Non-pigmented ciliary epithelial cell (primary cell): ENCODE data around the gene RASGRP1.
"Not testable (repeated sequence)": the region's sequence is repeated elsewhere in the genome, so short reads cannot be mapped to it uniquely, and the experiment has no call there.

Source experiments
- DNase-seq: peaks from one replicate; pipeline ENCODE4 v3.0.0-alpha.2; 2010; ENCODE audit warnings: low read depth

RASGRP1 gene

DNA sequence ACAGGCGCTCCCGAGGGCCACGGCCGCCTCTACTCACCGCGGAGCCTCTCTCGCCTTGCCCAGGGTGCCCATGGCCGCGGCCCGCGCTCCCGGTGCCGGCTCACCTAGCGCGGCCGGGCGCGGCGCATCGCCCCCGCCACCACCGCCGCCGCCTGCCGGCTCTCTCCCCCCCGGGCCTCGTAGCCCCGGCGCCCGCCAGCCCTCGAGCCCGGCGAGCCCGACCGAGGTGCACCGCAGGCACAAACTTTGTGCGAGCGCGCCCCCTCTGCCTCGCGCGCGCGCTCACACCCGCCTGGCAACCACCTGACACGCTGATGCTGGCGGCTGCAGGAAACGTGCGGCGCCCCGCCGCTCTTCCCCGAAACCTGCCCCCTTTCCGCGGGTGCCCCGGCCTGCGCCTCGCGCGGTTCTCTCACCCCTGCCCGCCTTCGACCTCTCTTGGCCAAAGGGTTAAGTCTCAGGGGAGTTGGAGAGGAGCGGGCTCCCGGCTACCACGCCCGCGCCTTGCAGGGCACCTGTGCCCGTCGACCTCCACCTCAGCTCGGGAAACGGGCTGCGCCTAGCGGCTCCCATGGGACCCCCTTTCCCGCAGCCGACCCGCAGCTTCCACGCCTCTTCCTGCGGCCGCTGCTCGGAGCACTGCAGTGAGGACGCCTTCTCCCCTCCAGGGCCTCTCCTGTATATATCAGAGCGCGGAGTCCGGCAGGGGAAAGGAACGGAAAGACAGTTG, at the start of gene RASGRP1:
Gene RASGRP1, minus strand, starts transcription at position 258 of the 730 bp plus-strand sequence. Its CDS starts 186 bp downstream, at position 72.
- DNase-seq, result no peak

DNA sequence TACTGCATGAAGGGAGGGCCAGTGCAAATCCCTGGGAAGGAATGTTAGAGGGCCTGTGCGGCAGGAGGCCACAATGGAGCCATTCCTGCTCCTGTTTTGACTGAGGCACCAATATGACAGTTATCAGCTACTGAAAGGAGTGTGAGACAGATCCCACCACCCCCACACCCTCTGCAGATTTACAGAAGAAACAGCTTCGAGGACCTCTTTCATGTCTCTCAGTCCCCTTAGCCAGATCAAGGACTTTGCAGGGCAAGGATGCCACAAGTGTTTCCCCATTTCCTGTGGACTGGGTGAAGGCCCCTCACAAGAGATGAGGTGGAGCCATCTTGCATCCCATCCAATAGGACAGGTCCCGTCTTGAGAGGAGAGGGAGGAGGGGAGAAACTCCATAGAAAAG, 48.5 kb upstream of the RASGRP1 start:
- DNase-seq, result no peak

DNA sequence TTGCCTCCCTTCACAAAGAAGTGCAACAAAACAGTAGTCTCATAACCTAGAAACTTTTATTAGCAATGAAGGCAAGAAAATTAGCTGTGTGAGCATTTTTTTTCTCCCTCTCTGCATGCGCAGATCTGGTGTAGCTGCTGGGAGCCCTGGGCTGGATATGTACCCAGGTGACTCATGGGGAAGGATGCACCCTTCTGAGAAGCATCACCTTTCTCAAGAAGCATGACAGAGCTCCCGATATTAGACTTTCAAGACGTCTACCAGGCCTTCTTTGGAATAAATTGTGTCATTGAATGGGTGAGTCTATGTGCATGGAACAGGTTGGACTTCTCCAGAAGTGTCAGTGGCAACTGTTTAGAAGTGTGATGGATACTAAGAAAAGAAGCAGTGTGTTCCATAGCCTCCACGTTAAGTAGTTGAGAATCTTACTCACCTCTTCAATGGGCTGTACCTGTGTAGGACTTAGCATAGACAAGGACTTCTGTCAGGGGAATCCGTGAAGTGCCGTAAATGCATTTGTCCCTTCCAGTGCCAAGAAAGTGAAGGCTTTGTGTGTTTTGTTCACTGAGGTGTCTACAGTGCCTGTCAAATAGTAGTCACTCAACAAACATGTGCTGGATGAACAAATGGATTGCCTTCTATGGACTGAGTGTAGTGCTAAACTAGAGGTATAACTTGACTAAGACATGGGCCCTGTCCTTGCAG, 47.7 kb upstream of the RASGRP1 start:
- DNase-seq, result no peak

DNA sequence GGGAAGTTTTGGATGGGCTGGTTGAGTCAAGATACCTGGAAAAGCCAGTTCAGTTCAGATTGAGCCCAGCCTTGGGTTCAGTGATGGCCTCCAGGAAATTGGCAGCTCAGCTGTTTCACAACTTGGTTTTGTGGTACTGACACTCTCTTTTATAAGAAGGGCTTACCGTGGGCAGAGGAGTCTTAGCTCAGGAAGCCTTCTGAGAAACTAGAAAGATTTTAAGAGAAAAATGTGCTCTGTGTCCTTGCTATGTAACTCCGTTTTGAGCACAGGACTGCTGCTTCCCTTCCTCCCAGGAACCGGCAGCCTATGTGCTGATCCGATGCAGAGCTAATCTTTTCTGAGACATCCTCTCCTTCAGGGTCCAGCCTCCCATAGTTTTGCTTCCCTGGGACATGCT, 46.6 kb upstream of the RASGRP1 start:
- DNase-seq, result no peak

DNA sequence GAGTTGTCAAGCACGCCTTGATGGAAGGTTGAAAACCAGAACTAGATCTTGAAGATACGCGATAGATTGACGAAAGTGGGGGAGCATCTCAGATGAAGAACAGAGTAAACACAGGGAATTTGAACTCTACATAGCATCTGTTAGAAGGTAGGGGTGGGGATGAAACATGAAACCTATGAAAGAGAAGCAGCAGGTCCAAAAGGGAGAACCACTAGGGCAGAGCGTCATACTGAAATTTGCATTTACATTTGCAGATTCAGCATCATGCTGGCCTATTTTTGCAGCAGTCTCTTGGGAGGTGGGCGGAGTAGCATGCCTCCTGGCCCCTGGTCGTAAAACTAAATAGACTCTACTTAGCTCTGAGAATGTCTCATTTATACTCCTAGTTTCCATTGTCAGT, 46.1 kb upstream of the RASGRP1 start:
- DNase-seq, result no peak

DNA sequence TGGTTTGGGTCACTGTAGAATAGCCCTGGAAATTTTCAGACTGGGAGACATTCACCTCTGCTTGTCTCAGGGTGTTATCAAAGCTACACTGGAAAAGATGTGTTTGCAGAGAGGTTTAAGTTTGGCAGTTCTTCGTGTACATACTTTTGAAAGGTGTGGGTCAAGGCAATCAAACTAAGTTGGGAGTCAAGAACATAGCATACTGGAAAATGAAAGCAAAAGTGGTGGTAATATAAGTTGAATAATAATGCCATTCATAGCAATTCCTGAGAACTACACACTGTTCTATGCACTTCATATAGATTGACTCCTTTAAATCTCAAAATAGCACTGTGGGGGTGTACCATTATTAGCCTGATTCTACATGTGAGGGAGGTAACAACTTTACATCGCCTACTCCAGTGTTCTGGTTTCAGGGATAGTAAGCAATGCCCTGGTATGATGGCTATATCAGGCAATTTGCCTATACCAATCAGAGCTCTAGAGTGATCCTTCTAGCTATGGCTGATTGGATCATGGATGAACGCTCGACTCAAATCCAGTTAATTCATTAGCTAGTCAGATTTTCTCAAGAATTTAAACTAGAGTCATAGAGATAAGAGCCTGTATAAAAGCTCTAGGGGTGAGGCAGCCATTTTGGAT, 44.6 kb upstream of the RASGRP1 start:
- DNase-seq, result no peak

DNA sequence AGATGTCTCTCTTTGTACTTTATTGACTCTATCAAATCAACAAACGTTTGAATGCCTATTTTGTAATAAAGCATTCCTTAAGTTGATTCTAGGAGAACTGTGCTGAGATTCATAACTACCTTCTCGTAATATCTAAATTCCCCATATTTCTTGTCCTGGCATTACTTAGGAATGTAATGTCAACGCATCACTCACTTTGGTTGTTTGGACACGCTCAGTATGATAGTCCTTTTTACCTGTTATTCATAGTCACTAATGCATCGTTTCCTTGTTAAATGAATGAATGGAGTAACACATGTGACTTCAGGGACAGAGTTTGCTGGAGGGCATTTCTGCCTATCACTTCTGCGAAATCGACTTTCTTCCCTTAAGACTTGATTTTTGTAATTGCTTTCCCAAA, 44.1 kb upstream of the RASGRP1 start:
- no peak for DNase-seq

DNA sequence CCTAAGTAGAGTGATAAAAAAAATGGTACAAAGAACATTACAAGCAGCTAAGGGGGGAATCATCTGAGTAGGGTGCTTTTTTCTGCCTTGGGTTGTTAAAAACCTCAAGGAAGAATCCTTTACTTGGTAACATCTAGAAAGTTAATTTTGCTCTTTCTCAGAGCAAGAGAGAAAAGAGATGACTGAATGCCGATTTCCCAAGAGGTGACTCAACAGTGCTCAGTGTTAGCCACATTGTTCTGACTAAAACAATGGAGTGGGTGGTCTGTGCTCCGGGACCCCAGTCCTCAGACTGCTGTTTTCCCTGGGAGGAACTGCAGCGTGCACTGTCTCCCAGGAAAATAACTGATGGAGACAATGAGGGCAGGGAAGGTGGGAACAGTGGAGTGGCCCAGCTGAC, 41.1 kb upstream of the RASGRP1 start:
- DNase-seq, result no peak

DNA sequence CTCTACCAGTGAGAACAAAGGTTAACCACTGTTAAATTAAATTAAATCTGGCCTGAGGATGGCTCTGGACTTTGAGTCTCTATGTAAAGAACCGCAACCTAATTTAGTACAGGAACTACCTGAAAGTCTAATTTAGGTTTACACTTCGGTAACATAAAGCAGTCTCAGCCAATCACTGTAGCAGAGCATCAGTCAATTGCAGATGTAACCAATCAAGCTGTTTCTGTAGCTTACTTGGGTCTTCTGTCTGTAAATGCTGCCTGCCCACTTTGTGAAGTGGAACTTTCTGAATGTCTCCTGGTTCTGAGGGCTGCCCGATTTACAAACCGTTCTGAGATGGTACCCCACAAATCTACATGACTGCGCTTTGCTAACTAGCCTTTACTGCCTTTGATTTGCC, 39.1 kb upstream of the RASGRP1 start:
- no peak for DNase-seq

DNA sequence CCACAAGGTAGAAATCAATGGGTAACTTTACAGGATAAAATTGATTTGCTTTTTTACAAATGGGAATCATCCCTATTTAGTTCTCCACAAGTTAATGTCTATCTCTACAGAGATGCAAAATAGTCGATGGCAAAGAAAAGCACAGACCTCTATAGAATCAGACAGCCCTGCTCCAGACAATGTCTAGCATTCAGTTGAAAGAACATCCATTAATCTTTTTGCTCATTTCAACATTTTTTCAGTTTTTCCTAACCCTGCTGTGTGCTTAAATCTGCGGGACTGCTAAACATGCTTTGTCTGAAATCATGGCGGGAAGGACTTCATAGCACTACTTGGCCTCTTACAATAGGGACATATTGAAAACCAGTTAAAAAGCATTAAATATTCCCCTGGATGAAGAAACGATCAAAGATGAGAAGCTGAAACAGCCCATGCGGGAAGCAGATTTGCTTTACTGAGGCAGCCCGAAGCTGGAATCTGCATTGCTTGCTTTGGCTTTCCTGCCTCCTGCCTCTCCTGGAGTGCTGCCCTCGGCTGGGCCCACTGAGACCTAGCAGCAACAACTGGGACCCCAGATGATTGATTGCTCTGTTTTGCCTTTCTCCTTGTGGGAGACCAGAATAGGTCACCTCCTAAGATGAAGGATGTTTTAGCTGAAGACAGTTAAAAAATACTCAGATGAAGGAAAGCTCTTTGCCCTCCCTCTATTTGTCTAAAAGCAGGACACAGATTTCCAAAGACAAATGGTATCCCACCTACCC, 38.5 kb upstream of the RASGRP1 start:
- DNase-seq, result no peak

DNA sequence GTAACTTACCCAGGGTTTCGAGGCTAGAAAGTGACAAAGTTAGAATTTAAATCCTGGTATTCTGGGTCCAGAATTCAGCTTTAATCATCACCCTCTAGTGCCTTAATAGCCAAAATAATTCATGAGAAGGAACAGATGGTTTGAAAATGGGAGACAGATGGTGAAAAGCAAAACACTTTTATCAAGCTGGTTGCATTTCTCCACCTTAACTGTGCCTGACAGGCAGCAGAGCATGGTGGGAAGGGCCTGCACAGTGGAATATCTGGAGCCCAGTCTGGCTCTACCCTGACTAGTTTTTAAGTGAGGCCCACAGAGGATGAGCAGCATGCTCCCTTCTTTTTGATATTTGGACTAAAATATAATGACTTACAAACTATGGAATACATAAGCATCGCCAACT, 35.6 kb upstream of the RASGRP1 start:
- DNase-seq, result no peak

DNA sequence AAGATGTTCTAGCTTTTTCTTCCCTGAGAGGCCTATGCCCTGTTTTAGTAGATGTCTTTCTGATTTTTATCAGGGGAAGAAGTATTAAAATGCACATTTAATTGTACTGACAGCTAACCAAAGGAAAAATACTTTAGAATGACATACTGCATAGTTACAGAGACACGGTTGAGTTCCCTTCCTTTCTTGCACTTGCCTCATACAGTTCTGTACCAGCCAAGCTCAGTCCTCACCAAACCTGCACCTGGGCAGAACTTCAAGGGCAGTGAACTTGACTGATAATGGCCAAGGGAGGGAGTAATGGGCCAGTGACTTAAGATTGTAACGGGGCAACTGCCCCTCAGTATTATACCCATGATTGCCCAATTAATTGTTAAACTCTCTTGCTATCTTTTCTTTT, 34.1 kb upstream of the RASGRP1 start:
- DNase-seq, result no peak

DNA sequence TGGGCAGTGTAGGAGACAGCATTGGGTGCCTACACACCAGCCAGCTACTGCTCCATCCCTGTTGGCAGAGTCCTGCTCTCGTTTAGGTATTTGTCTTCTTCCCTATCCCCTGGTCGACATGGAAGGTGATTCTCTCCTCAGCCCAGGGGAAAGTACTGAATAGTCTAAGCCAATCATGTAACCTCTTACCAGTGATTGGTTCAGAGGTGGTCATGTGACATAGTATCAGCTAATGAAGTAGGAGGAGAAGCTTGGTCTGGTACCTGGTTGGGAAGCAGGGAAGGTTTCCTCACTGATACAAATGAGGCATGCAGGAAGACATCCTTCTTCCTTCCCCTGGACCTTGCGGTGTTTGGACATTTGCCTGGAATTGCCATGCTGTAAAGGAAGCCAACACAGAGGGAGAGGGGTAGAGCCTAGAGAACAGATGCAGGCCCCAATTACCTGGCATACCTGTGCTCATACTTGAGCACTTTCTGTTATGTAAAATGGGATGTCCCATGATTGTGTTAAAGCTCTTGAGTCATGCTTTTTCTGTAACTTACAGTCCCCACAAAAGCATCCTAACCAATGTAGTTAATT, 32.7 kb upstream of the RASGRP1 start:
- DNase-seq, result no peak

DNA sequence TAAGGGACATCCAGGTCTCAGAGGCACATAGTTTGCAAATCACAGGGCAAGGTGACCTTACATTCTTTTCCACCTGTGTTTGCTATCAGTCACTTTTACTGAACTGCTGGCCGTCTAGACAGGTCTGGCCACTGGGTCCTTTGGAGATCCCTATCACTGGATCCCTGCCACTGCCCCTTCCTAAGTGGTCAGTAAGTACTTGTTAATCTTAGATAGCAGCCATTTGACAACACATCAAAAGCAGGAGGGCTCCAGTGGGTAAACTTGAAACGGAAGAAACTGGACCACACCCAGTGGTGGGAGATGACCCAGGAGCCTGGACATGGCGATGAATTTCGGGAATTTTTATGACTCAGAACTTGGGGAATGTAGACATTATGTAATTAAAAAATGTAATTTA, 28.9 kb upstream of the RASGRP1 start:
- DNase-seq, result no peak

DNA sequence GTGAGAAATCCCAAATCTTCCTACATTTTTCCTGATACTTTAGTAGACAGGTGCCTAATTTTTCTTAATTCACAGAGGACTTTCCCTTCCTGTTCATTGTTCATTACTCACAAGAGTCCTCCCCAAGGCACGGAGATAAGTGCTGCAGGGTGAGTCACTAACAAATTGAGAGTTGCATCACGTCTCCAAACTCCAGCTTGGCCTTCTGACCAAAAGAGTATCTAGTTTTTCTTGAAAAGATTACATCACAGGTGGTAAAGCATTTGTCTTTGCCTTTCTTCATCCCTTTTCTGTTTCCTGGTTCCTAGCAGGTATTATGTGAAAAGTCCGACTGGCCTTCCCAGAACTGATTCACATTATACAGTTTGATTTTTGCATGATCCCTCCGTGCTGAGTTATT, 24.9 kb upstream of the RASGRP1 start:
- peak; percentile 55 for DNase-seq

DNA sequence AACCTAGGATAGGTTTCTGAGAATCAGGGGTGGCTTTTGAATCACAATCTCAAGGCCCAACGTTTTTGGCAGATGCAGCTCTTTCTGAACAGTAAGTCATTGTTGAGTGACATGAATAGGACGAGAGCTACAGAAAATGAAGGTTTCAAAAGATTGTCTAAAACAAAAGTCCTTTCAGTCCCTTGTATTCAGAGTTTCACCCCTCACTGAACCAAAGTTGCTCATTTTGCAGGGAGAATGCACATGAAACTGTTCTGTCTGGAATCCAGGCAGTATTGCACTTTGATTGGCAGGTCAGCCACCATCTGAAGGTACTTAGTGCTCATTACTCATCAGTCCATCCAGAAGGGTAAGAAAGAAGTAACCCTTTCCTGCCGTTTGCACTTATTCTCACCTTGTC, 24.1 kb upstream of the RASGRP1 start:
- no peak for DNase-seq

DNA sequence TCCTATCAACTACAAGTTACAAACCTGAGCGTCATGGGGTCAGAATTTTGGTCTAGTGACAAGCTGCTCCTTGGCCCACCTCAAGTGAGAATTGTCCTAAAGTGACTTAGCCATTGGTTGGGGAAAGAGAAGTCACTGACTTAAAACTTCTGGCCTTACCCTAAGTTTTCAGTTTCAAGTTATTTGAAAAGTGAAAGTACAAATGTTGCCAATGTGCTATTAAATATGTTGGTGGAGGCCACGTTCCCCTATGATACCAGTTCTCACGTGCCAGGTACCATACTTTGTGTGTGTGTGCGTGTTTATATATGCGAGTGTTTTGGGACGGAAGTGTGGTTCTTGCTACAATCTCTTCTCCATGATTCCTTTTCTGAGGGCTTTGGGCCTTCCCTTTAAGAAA, 22.6 kb upstream of the RASGRP1 start:
- no peak for DNase-seq

DNA sequence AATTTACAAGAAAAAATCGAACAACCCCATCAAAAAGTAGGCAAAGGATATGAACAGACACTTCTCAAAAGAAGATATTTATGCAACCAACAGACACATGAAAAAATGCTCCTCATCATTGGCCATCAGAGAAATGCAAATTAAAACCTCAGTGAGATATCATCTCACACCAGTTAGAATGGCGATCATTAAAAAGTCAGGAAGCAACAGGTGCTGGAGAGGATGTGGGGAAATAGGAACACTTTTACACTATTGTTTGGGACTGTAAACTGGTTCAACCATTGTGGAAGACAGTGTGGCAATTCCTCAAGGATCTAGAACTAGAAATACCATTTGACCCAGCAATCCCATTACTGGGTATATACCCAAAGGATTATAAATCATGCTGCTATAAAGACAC, 21.4 kb upstream of the RASGRP1 start:
- not testable (repeated sequence) for DNase-seq

DNA sequence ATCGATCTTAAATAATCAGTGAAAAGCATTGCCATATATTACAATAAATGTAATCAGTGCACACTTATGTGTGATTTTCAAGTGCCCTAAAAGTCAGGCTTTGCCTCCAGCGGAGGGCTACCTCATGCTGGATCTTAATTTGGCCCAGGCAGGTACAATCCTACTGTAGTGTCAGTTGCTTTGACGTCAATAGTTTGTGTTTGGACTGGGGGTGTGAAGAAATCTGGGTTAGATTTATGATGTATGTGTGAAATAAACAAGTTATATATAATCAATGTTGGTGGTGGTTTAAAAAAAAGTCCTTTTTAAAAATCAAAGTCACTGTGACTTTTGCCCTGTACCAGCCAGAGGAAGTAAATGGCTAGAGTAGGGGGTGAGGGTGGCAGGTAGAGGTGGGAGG, 14.0 kb upstream of the RASGRP1 start:
- no peak for DNase-seq

DNA sequence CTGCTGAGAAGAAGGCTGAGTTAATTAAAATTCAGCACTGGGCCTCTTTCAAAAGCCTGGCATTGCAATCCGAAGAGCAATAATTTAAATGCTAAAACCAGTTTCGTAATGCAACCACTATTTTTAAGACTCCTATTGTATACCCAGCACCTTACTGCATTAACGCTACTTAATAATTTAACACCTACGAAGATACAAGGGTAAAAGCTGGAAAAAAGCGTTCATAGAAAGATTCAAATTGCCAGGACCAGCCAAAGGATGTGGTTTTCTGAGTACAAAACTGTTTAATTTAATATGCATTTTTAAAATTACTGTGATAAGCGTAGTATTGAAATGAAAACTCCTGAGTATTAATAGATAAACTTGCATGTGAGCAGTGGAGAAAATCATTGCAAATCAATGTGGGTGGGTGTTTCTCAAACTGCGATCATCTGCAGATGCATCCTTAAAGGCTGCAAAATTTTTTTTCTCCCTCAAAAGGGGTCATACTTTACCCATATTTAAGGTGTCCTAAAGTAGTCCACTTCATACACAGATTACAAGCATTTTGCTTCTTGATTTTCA, 12.9 kb upstream of the RASGRP1 start:
- no peak for DNase-seq

DNA sequence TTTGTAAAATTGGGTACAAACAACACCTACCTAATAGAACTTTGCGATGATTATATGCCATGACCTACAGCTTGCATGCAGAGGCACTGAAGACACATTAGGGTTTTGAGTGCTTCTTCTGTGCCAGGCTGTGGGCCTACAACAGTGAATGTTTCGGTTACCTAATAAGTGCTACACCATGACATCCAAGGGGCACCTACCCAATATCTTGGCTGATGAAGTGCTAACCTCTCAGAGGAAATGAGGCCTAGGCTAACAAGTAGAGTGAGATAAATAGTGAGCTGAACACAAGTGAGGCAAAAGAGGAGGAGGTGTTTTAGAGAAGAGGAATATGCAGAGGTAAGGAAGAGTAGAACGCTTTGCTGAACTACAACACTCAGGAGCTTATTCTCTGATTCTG, 12.2 kb upstream of the RASGRP1 start:
- no peak for DNase-seq

DNA sequence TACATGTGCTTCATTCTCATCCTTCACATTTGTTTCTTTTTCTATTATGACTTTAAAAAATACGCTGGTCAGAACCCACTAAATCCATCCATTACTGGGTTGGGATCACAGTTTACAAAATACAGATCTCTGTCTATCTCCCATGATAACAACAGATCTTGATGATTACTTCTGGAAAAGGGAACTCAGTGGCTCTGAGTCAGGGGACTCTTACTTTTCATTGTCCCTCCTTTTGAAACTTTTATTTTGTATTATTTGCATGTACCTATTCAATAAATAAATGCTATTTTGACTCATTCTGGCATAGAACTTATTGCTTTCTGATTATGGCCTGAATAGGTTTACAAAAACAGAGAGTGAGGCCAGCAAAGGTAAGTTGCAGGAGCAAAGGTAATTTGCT, 11.6 kb upstream of the RASGRP1 start:
- no peak for DNase-seq
